Cardiac fibroblast (primary cell): ENCODE measurements around the gene HAO1.
A peak's percentile ranks its signal among the peaks of the same experiment; 100 is the strongest.
"Not testable (repeated sequence)": the region's sequence is repeated elsewhere in the genome, so short reads cannot be mapped to it uniquely, and the experiment has no call there.

Experiments
- DNase-seq, 2 donors: peaks; one replicate each; pipeline versions ENCODE4 v3.0.0 to v3.0.0-alpha.2; 2010; ENCODE audit warnings: low read depth in 2 of 2
- H3K4me3 ChIP-seq, 2 donors: replicated peaks in 1 of 2; 1 replicate in 1 of 2; 2 replicates in 1 of 2; pipeline ENCODE4 v1.5.1; 2011; ENCODE audit warnings: low read depth in 2 of 2, low read length in 2 of 2, mild to moderate bottlenecking in 2 of 2, moderate library complexity in 1 of 2
- CTCF ChIP-seq: IDR thresholded peaks from one replicate; pipeline ENCODE4 v1.5.1; 2011; ENCODE audit warnings: low read depth, mild to moderate bottlenecking, low read length, inconsistent platforms

The HAO1 gene

GRCh38 chr20:7975851-7976414 is 35.7 kb upstream of the HAO1 start:
- TF ChIP-seq CTCF = no peak
- H3K4me3 ChIP-seq = no peak overlapping the region
- peak in 1 of 2 donors; percentile 39 for DNase-seq

- TF ChIP-seq CTCF = no peak
- no peak for DNase-seq
- no peak overlapping the region for H3K4me3 ChIP-seq
Measured at GRCh38 chr20:7974785-7975435, 34.7 kb upstream of the HAO1 start.

- no peak for TF ChIP-seq CTCF
- H3K4me3 ChIP-seq = no peak overlapping the region
- DNase-seq = no peak
Measured at GRCh38 chr20:7971536-7972280, 31.4 kb upstream of the HAO1 start.

- peak; percentile 61 to 74 for DNase-seq
- H3K4me3 ChIP-seq = no peak overlapping the region
- no peak for TF ChIP-seq CTCF
Measured at GRCh38 chr20:7967199-7967844, 27.1 kb upstream of the HAO1 start.

GRCh38 chr20:7966176-7966575 is 25.9 kb upstream of the HAO1 start:
- no peak for TF ChIP-seq CTCF
- H3K4me3 ChIP-seq = no peak overlapping the region
- no peak for DNase-seq

GRCh38 chr20:7959484-7959883 is 19.2 kb upstream of the HAO1 start:
- TF ChIP-seq CTCF = no peak
- no peak for DNase-seq
- H3K4me3 ChIP-seq = no peak overlapping the region

GRCh38 chr20:7956561-7956960 is 16.3 kb upstream of the HAO1 start:
- H3K4me3 ChIP-seq, DNase-seq: not testable (repeated sequence)
